HG02623 (cell line): ENCODE results near the gene ELAC2.

Experiments used
- ATAC-seq: cut with Tn5 transposase; IDR thresholded peaks from one replicate; pipeline ENCODE4 v1.9.1; 2021; ENCODE audit warnings: moderate library complexity; ENCODE audit not compliant: unreplicated experiment

ELAC2 gene, protein sequence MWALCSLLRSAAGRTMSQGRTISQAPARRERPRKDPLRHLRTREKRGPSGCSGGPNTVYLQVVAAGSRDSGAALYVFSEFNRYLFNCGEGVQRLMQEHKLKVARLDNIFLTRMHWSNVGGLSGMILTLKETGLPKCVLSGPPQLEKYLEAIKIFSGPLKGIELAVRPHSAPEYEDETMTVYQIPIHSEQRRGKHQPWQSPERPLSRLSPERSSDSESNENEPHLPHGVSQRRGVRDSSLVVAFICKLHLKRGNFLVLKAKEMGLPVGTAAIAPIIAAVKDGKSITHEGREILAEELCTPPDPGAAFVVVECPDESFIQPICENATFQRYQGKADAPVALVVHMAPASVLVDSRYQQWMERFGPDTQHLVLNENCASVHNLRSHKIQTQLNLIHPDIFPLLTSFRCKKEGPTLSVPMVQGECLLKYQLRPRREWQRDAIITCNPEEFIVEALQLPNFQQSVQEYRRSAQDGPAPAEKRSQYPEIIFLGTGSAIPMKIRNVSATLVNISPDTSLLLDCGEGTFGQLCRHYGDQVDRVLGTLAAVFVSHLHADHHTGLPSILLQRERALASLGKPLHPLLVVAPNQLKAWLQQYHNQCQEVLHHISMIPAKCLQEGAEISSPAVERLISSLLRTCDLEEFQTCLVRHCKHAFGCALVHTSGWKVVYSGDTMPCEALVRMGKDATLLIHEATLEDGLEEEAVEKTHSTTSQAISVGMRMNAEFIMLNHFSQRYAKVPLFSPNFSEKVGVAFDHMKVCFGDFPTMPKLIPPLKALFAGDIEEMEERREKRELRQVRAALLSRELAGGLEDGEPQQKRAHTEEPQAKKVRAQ

DNA sequence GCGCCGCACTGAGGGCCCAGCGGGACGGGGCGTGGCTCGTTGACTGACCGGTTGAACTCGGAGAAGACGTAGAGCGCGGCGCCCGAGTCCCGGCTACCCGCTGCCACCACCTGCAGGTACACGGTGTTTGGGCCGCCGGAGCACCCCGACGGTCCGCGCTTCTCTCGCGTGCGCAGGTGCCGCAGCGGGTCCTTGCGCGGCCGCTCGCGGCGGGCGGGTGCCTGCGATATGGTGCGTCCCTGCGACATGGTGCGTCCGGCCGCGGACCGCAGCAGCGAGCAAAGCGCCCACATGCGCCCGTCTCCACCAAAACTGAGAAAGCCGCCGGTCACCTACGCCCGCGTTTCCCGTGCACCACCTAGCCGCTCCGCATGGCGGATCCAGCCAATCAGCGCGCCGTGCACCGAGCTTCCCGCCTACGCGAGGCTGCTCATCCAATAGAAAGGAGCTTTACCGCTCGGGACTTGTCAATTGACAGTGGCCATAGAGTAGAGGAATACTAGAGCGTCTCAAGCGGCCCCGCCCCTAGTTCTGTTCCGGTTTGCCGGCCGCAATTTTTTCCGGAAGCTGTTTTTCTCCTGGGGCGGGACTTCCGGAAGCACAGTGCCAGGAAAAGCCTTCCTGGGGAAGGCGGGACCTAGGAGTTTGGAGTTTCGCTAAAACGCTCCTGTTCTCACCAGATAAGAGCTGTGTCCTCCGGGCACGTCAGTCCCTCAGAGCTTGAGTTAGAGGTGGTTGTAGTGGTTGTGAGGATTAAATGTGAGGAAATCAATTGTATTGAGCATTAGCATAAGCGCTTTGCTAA is at the start of gene ELAC2:
ELAC2 (minus strand) TSS at position 373 of the 805 bp plus-strand sequence; CDS start at position 293, 80 bp downstream.
- peak; percentile 96 for ATAC-seq

DNA sequence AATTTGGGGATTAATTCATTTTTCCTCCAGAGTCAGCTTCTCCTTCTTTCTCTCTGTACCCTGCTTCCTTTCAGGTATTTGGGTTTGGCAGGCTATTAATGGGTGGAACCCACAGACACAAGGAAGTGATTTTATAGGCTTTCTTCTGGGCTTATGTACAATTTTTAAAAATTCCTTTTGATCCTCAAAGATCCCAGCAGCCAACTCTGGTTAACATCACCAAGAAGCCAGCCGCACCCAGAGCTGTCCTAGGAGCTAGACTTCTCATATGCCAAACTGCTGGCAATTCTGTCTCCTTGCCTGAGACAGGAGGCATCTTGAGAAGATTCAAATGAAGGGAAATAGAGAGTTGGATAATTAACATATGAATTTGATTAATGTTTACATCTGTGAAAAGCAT is 47.2 kb upstream of the ELAC2 start:
- no peak for ATAC-seq

DNA sequence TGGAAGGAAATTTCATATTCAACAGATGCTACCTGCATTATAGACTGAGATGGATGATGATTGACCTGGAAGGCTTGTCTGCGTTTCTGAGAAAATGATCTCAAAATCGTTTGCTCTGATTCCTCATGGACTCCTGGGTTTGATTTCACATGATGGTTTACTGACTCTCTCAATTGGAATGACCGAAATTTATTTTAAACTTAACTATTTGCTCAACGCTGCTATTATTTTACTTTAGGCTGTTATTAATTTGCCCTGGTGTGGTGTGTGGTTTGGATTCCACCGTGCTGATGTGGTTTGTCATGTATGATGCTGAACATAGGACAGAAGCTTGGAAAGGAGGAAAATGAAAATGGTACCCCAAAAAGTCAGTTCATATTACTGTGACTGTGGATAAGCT is 37.3 kb upstream of the ELAC2 start:
- ATAC-seq = no peak

DNA sequence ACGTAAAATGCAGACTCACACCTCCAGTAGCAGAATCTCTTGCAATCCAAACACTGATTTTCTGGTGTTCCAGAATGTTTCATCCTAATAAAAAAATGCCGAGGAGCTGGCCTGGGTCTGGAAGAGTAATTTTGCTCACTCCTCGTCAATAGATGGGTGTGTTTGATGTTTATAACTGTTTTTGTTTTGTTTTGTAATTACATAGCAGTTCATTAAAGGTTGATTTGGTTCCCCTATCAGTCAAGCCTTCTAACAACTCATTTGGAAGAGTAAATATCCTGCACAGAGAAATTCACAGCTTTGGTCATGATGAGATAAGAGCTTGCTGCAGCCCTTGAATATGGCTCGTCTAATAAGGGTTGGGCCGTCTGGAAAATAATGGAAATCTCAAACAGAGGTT is 36.8 kb upstream of the ELAC2 start:
- ATAC-seq = no peak

DNA sequence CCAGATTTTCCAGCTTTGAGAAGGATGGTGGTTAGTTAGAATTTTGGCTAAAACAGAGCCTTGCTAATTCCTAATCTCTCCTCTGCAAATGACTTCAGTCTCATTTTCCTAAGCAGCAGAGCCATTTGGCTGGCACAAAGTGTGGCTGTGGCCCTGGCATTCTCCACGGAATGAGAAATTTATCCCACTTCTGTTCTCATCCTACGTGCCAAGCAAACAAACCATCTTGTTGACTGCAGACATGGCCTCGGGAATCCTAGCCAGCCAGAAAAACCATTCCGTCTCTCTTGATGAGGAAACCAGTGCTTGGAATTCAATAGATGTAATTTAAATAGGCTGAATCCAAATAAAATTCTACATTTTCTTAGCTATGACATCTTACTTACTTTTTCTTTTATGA is 34.1 kb upstream of the ELAC2 start:
- ATAC-seq = no peak

DNA sequence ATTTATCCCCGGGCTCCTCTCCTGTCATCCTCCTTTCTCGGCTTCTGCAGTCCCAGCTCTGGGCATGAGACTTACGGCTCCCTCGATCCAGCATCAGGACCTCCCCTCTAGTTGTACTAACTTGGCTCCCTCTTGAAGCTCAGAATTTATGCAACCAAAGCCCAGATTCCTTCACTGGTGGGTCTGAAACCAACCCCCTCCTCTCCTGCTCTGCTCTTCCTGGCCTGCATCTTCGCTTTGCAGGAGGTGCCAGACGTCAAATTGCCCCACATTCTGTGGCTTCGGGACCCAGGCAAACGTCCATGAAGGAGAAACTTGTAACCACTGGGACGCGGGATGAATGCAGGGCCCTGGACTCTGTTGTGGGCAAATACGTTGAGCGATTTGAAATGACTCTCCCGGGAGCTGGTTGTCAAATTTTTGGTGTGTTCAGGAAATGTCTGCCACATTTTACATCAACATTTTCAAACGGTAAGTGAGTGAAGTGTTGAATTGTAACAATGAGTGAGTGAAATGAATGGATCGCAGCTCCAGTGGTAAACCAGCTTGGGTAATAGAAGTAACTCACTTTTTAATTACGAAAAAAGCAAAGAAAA is 29.3 kb upstream of the ELAC2 start:
- ATAC-seq = no peak

DNA sequence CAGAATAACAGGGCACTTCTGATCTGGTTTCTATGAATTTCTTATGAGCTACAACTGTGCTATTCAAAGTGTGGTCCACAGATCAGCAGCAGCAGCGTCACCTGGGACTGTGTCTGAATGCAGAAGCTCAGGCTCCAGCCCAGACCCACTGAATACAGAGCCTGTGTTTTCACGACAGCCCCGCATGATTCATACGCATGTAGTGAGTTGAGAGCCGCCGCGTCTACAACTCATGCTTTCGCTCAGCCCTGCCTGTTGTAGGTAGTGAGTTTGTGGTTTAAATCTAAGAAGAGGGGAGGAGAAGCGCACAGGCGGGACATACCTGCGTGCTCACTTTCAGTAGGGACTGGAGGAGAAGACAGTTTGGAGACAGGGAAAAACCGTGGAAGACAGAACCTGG is 28.5 kb upstream of the ELAC2 start:
- no peak for ATAC-seq

DNA sequence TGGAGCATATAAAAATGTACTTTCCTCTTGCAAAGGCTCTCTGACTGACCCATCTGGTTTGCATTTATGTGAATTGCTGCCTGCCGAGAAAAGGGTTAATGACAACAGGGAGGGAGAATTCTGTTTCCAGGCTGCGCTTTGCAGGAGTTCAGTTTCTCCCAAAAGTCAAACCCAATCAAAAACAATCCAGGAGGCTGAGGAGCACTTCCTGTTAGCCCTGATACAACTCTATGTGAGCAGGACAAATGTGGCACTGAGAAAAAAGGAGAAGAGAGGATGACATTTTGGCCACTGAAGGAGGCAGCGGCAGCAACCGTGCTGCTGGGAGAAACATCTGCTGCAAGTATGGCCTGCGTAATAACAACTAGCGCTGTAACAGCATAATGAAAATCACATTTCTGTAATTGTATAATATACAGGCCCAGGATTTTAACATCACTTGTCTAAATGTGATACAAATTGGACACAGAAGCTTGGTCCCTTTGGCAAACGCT is 26.8 kb upstream of the ELAC2 start:
- no peak for ATAC-seq

DNA sequence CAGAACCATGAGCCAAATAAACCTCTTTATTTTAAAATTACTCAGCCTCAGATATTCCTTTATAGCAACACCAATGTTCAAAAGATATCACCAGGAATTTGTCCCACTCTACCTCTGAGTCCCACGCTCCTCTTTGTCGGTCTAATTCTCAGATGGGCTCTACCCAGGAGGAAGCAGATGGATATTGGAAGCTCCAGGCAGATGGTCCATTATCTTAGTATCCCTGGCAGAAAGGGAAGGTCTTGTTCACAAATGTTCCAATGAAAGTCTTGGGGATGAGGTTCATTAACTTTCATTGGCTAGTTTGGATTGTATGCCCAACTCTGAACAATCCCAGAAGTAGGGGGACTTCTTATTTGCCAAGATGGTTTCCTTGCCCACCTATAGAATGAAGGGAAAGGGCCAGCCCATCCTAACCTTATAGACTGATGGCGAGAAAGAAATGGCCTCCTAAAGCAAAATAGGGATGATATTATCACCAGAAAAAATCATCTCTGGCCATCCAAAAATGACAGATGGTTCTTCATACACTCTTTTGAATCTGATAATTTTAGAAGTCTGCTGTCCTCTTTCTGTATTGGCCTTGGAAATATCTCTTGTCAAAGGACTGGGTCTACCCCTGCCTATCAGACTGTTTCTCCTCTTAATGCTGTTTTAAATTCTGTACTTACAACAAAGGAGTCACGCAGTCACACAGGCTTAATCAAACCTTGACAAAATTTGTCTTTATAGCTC is 21.3 kb upstream of the ELAC2 start:
- ATAC-seq = no peak

DNA sequence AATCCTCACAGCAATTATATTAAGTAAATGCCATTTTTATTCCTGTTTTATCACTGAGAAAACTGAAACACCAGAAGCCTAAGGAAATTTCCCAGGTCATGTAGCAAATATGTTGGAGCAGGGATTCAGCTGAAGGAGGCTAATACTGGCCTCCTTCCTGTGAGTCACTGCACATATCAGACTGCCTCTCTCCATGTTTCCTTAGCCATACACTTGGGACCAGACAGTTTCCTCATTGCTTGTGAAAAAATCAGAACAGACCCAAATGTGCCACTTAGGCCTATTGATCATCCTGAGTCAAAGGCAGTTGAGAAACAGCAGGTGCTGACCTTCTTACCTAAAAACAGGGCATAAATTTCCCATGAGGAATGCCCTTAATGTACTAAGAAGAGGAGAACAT is 18.9 kb upstream of the ELAC2 start:
- no peak for ATAC-seq

DNA sequence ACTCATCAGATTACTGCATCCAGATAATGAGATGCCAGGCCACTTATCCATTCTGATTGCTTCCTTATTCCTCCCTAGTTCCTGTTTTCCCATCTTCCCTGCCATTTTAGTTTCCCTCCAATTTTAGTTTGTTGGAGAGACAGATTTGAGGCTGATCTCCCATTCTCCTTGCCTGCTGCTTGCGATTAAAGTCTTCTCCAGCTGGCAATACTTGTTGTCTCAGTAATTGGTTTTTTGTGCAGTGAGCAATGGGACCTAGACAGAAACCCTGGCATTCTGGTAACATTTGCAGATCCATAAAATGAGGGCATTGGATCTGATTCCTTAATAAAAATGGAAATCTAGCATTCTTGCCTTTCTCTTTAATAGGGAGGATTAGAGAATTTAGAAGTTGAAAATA is 17.6 kb upstream of the ELAC2 start:
- no peak for ATAC-seq

DNA sequence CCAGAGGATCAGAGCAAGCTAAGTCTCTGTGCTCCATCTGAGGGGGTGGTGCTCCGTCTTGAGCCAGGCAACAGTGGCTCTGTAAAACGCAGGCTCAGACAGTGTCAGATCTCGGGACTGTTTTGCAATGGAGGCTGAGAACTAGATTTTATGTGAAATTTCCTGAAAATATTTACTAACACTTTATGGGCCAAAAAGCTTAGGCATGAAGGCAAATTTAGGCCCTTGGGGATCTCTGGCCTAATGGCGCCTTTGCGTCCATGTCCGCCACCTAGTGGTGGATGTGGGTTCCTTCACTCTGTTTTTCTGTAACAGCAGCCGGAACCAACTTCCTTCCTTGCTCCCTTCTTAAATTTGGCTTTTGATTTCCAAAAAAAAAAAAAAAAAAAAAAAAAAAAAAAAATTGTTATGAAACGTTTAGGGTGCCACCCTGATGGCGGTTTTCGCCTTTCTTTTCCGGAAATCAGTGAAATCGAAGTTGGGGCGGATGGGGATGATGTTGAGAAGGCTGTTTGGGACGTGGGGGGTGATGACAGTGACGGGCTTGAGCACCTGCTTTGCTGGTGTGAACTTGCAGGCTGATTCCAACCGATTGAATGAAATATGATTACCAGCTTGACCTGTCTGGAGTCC is 14.0 kb upstream of the ELAC2 start:
- ATAC-seq = peak; percentile 74

DNA sequence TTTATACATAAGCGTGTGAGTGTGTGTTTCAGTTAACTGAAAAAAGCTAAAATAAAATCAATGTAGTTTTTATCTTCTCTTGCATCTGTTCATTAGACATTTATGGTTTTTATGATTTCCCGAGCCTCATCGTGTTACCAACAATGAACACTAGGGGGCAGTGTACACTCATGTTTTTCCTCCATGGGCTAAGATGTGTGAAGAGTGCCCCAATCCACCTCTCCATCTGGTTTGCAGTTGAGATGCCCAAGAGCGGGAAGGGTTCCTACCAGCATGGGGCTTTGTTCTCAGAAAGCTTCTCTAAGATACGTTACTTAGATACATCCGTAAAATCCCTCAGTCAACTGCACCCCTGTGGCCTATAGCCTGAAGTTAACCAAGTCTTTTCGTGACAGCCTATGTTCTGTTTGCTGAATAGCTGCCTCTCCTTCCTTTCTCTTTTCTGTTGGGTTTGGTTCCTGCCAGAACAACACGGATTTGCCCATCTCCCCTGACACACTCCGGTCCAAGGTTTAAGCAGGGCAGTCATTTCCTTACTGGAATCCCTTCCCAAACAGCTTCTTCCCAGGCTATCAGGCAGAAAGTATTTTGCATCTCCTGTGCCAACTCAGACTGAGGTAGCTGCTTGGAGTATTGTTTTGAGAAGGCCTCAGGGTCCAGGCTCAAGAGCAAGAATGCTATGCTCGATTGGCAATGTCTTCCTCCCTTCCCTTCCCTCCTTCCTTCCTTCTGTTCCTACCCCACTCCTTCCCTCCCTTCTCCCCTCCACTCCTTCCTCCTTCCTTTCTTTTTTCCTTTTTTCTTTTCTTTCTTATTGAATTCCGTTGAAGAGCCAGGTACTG is 12.9 kb upstream of the ELAC2 start:
- no peak for ATAC-seq

DNA sequence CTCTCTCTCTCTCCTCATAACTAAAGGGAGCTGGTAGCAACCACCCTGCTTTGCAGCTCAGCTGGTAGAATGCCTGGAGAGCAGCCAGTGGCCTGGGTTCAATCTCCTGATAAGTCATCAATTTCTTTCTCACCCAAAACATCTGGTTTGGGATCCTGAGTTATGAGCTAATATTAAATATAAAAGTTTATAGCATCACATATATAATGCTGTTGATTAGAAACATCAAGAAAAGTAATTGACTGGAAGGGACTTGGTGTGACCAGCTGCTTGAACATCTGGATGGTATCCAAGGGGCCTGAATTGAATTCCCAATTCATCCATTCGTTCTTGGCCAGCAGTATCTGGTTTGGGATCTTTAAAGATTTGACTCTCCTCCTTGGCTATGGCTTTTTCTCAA is 12.2 kb upstream of the ELAC2 start:
- ATAC-seq = no peak

DNA sequence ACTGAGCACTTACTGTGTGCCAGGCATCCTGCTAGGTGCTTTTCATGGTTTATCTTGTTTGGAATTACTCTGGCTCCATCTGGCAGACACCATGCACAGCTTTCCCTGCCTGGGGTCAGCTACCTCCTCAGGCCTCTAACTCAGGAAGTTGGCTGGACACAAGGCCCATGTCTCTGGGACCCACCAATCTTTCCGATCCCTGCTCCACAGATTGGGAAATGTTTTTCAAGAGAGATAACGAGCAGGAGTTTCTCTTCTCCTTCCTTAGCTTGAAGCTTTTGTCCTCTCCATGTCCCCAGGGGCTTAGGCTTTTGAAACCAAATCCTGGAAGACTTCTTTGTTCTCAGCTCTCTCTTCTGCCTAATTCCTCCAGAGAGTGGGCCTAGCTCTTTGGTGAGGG is 11.5 kb upstream of the ELAC2 start:
- no peak for ATAC-seq

DNA sequence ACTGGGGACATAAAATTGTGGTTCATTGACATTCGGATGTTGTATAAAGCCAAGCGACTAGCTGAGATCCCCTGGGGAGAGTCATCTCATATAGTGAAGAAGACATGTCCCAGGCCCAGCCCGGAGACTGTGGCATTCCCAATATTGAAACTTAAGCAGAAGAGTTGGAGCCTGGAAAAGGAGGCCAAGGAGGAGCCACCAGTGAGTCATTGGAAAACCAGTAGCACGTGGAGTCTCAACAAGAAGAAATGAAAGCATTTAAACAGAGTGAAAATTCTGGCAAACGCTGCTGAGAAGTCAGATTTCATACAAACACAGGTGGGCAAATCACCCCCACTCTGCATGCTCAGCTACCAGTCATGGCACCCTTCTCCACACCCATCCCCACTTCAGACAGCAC is 9.4 kb upstream of the ELAC2 start:
- no peak for ATAC-seq

DNA sequence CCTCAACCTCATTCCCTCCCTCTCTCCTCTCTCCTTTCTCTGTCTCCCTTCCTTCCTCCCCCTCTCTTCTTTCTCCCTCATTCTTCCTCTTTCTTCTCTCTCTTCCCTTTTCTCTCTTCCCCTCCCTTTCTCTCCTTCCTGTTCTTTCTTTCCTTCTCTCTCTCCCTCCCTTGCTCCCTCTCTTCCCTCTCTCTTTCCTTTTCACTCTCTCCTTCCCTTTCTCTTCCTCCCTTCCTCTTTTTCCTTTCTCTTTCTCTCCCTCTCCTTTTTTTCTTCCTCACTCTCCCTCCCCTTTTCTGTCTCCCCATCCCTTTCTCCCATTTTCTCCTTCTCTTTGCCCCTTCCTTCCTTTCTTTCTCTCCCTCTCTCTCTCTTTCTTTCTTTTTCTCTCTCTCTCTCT is 7.9 kb upstream of the ELAC2 start:
- ATAC-seq = no peak

DNA sequence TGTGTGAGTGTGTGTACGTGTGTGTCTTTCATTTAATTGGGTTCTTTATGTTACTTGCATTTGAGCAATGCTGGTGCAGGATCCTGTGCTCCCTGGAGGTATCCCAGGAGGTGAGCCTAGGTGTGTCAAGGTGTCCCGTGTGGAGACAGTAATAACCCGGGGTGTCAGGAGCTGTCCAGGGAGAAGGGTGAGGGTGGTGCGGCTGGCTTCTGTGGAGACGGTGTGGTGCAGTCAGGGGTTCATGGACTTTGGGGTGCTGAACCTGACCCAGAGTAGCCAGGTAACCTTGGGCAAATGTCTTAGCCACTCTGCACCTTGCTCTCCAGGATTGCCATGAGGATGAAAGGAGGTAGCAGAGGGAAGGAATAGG is 7.4 kb upstream of the ELAC2 start:
- ATAC-seq = no peak
